ENCODE results near the gene KBTBD12.

DNA sequence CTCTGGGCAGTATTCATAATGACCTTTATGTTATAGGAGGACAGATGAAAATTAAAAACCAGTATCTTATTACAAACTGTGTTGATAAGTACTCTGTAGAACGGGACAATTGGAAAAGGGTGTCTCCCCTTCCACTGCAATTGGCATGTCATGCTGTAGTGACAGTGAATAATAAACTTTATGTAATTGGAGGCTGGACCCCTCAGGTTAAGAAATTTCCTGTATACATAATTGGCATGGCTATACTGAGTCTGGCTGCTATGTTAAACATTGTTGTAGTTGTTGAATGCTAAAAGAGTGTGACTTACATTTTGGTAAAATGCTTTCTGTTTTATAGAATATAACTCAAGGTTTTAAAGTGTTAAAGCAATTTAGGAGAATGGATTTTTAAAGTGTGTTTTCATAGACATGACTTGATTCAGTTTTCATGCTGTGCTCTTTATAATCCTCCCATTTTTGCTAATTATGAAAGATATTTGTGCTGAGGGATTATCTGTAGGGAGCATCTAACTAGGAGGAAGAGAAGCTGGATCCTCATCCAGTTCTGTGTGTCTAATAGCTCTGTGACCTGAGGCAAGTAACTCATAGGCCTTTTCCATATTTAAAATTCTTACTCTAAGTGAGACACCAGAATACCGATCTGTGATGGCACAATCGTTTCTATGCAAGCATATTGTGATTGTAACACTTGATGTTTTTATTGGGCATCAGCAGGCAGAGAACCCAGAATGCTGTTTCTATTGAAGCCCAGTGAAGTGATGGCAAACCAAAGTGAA, 13.0 kb downstream of the KBTBD12 start:
- no peak for TF ChIP-seq POLR2AphosphoS5 (IDR thresholded peaks at IDR 0.05; ENCODE audit: low read depth, low read length)
- TF ChIP-seq TAF1 (IDR thresholded peaks at IDR 0.05; ENCODE audit: borderline replicate concordance, low read depth, low read length) = no peak
- TF ChIP-seq, protein P1, sequence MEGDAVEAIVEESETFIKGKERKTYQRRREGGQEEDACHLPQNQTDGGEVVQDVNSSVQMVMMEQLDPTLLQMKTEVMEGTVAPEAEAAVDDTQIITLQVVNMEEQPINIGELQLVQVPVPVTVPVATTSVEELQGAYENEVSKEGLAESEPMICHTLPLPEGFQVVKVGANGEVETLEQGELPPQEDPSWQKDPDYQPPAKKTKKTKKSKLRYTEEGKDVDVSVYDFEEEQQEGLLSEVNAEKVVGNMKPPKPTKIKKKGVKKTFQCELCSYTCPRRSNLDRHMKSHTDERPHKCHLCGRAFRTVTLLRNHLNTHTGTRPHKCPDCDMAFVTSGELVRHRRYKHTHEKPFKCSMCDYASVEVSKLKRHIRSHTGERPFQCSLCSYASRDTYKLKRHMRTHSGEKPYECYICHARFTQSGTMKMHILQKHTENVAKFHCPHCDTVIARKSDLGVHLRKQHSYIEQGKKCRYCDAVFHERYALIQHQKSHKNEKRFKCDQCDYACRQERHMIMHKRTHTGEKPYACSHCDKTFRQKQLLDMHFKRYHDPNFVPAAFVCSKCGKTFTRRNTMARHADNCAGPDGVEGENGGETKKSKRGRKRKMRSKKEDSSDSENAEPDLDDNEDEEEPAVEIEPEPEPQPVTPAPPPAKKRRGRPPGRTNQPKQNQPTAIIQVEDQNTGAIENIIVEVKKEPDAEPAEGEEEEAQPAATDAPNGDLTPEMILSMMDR (IDR thresholded peaks at IDR 0.05) = no peak
- TF ChIP-seq FOXM1 (IDR thresholded peaks at IDR 0.05; ENCODE audit: low read depth) = no peak
- no peak for TF ChIP-seq RXRA (IDR thresholded peaks at IDR 0.05; ENCODE audit: borderline replicate concordance, low read depth)
- TF ChIP-seq EP300 (IDR thresholded peaks at IDR 0.05; ENCODE audit: borderline replicate concordance in 1 of 2, low read depth in 1 of 2, low read length in 1 of 2) = no peak
- TF ChIP-seq TCF12 (IDR thresholded peaks at IDR 0.05) = no peak
- TF ChIP-seq YY1 (IDR thresholded peaks at IDR 0.05; ENCODE audit: low read depth) = no peak
